IPS DF 19.7 (cell line): ENCODE results near the gene CCDC86.

ENCODE experiments used
- DNase-seq: peaks from one replicate; pipeline ENCODE4 v3.0.0-alpha.2; 2013; ENCODE audit warnings: low read depth, low spot score

CCDC86 gene

GRCh38 chr11:60830478-60831142 lies 11.3 kb upstream of the CCDC86 start:
- no peak for DNase-seq

- no peak for DNase-seq
Observed at GRCh38 chr11:60831143-60831500, 10.8 kb upstream of the CCDC86 start.

GRCh38 chr11:60831501-60832079 lies 10.3 kb upstream of the CCDC86 start:
- DNase-seq: no peak

- DNase-seq: no peak
Observed at GRCh38 chr11:60834742-60835533, 7.0 kb upstream of the CCDC86 start.

DNA sequence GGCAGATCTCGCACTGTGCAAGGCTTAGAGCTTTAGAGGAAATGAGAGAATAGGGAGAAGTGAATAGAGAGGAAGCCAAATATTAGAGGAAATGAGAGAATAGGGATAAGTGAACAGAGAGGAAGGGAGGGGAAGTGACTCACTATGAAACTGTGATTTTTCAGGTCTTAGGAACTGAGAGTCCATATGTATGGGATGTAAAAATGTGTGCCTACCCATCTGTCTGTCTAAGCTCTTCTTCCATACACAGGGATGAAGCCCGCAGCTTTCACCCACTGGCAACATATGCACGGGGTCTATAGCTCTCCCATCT lies 6.4 kb upstream of the CCDC86 start:
- DNase-seq: no peak

GRCh38 chr11:60836866-60837515 lies 4.9 kb upstream of the CCDC86 start:
- DNase-seq: no peak

- DNase-seq: no peak
Observed at GRCh38 chr11:60838132-60838531, 3.8 kb upstream of the CCDC86 start.

DNA sequence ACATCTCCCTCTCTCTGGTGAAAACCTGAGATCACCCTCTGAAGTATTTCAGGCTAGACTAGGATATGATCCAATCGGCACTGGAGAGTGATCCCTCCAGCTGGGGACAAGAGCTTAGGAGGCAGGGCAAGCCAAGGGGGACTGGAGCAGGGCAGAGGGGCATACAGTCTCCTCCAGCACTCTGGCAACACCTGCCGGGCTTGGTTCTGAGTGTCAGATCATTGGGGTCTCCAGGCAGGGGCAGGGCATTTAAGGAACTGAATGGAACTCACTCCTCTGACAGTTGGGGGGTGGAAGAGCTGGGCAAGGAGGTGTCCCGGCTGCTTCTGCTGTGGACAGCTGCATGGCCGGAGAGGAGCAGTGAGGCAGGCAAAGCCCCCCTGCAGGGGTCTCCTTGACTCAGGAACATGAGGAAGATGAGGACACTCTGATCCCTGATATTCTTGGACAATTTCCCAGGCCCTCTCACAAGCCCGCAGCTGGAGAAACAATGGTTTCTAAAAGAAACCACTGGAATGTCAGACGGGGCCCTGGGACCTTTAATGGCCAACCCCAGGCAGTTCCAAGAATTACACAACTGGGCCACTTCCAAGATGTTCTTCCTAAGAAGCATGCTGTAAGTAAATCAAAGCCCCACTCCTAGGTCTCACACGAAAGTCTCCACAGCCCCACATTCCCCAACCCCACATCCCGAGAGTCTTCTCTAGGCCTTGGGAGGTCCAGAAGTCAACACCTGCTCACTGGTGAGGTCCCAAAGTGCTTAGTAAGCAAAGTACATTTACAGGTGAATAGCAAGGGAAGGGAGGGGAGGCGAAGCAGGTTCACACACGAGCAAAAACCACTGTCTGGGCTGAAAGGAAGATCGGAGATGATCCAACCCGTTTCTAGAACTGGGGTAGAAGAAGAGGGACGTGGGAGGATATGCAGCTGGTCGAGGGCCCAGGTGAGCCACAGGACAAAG lies 1.2 kb upstream of the CCDC86 start:
- DNase-seq: no peak

- no peak for DNase-seq
Observed at GRCh38 chr11:60842668-60843600, 1.0 kb downstream of the CCDC86 start.

DNA sequence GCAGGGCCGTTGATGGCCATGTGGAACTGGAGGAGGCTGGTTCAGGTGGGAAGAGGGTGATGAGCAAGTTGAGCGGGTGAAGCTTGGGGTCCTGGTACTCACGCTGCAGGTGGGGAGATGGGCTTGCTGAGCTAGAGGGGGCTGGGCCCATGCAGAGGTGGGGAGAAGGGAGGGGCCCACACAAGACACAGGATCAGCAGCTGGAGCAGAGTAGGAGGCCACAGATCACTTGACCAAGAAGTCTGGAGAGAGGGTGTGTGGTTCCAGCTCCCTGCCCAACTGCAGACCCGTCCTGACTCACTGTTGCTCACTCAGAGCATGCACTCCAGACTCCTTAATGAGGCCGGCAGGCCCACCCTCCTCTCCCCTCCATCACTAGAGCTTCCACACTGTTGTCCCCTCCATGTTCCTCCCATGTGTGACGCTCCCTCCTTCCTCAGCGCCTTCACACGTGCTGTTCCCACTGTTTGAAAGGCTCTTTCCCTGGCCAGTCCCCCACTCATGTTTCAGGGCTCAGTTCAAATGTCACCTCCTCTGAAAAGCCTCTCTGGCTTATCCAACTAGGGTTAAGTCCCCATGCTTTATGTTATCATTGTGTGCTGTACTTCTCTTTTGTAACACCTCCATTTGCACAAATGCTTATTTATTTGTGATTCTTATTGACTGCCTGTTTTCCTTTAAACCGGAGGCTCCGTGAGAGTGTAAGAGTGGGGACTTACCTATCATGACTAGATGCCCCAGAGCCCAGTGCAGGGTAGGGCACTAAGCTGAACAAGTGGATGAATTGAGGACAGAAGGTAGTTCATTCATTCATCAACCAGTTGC lies 2.3 kb downstream of the CCDC86 start:
- no peak for DNase-seq

DNA sequence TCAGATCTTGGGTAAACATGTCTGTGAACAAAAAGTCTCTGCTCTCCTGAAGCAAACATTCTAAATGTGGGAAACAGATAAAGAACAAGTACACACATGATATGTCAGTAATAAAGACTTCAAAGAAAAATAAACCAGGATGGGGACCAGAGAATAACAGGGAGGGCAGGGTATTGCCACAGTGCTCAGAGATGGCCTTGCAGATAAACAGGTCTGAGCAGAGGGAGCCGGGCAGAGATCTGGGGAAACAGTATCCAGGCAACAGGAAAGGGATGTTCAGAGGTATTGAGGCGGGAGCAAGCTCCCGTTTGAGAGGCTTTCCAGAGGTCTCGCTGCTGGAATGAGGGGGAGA lies 2.9 kb downstream of the CCDC86 start:
- no peak for DNase-seq

GRCh38 chr11:60845338-60845737 lies 3.4 kb downstream of the CCDC86 start:
- no peak for DNase-seq

- DNase-seq: no peak
Observed at GRCh38 chr11:60847281-60847680, 5.4 kb downstream of the CCDC86 start.

DNA sequence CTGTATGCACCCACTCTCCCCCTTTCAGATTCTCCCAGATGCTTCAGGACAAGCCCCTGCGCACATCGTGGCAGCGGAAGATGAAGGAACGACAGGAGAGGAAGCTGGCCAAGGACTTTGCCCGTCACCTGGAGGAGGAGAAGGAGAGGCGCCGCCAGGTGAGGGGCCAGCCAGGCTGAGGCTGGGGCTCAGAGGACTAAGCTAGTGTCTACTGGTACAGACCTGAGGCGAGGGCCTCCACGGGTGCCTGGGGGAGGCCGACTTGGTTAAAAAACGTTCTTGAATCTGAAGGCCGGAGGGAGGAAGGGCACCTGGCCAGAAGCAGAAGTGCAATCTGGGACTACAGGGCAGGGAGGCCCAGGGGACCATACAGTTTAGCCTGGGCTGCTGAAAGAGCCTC lies 6.0 kb downstream of the CCDC86 start:
- no peak for DNase-seq

- no peak for DNase-seq
Observed at GRCh38 chr11:60848714-60849151, 6.8 kb downstream of the CCDC86 start.

- no peak for DNase-seq
Observed at GRCh38 chr11:60849641-60850520, 8.0 kb downstream of the CCDC86 start.

DNA sequence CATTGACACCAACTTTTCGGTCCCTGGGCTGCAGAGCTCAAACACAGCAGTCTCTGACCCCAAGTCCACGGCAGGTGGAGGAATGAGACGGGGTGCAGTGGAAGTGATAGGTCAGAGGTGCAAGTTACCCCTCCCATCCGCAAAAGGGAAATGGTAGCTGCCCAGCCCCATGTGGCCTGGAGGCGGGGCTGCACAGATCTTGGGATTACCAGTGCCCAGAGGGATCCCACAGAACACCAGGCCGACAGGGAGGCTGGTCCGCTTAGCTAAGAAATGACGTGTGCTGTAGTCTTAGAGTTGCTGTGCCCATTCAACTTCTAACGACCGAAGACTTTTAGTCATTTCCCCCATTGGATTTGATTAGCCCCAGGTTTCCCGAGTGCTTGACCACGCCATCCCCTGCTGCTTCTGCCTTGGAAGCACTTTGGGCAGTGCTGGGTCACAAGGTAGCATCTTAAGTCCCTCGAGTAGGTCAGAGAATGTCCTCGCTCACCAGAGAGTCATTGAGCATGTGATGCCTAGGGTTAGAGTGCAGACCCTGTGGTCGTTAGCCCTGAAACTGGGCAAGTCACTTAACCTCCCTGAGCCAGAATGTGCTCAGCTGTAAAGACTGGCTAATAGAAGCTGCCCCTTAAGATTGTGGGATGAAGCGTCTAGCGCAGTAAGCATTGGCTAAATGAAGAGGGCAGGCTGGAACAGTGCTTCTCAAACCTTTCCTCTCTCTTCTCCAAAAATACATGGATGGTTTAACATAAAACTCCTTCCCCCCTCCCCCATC lies 9.6 kb downstream of the CCDC86 start:
- DNase-seq: no peak
